ENCODE measurements around the gene MRPL10.

The MRPL10 gene

DNA sequence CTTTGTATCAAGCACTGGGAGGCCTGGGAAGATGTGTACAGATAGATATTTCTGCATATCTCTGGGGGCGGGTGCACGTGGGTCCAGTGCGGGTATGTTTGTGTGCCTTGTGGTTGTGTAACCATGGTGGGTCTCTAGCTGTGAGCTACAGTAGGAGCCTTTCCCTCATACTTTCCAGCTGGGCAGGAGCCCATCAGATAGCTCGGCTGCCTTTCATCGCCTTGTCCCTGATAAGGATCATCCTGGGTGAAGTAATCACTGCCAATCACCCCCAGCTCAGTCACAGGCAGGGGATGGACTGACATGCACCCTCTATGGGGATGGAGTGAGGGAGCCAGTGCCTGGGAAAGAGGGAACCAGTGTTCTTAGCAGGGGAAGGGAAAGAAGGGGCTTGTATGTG lies 12.9 kb upstream of the MRPL10 start:
- Histone ChIP-seq H3K9ac (ENCODE audit: low read depth, low read length) (no peak overlapping the region), H3K4me3 (ENCODE audit: low read length) (no peak overlapping the region), H3K9me3 (ENCODE audit: insufficient read depth, low read depth, low read length) (no peaks in the 10 kb centered on the region), H3K4me1 (ENCODE audit: insufficient read depth, low read length) (peaks cover 6% of the 10 kb centered on the region; the same call in 1 of the 2 replicates), H3K27me3 (ENCODE audit: insufficient read depth, low read length) (peaks cover 55% of the 10 kb centered on the region), H3K36me3 (ENCODE audit: insufficient read depth, low read depth, low read length) (no peaks in the 10 kb centered on the region), H3K27ac (ENCODE audit: low read length) (no peak overlapping the region)

- H3K9ac ChIP-seq (ENCODE audit: low read depth, low read length), result no peak overlapping the region
- no peaks in the 10 kb centered on the region for H3K9me3 ChIP-seq (ENCODE audit: insufficient read depth, low read depth, low read length)
- H3K27ac ChIP-seq (ENCODE audit: low read length), result no peak overlapping the region
- peaks cover 6% of the 10 kb centered on the region; the same call in 1 of the 2 replicates for H3K4me1 ChIP-seq (ENCODE audit: insufficient read depth, low read length)
- peaks cover 46% of the 10 kb centered on the region for H3K27me3 ChIP-seq (ENCODE audit: insufficient read depth, low read length)
- no peaks in the 10 kb centered on the region for H3K36me3 ChIP-seq (ENCODE audit: insufficient read depth, low read depth, low read length)
- H3K4me3 ChIP-seq (ENCODE audit: low read length), result no peak overlapping the region
These were observed 12.0 kb upstream of the MRPL10 start for GRCh38 chr17:47843391-47843730.

GRCh38 chr17:47841488-47842291 lies 10.3 kb upstream of the MRPL10 start:
- Histone ChIP-seq H3K36me3 (ENCODE audit: insufficient read depth, low read depth, low read length) (no peaks in the 10 kb centered on the region), H3K4me1 (ENCODE audit: insufficient read depth, low read length) (peaks cover 6% of the 10 kb centered on the region; the same call in 1 of the 2 replicates), H3K9ac (ENCODE audit: low read depth, low read length) (no peak overlapping the region), H3K27me3 (ENCODE audit: insufficient read depth, low read length) (peaks cover 30% of the 10 kb centered on the region), H3K27ac (ENCODE audit: low read length) (no peak overlapping the region), H3K4me3 (ENCODE audit: low read length) (no peak overlapping the region; the same call in 1 of the 2 replicates), H3K9me3 (ENCODE audit: insufficient read depth, low read depth, low read length) (no peaks in the 10 kb centered on the region)

DNA sequence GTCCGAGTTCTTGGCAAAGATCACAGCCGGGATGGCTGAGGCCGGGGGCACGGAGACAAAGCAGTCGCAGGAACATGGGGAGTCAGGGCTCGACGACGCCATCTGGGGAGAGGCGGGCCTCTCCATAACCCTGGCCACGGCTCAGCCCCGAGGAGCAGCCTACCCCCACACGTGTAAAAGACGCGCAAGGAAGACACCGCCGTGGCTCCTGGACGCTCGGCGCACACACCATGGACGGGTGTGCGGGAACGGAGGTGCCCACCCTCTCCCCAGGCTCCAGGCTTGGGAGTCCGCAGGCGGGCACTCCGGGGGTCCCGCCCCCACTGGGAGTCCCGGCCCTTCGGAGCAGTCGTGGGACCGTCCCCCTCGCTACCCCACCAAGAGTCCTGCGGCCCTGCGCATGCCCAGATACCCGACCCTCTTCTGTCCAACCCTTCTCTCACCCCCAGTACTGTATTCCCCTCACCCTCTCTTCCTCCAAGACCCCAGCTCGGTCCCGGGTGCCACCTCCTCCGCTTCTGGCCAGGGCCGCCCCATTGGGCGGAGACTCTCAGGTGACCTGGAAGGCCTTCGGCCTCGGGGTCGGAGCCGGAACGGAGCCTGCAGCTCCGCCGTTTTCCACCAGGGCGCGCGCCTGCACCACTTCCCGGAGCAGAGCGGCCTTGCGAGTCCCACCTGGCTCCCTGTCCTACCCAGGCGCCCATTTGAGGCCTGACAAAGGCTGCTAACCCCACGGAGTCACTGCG lies 9.6 kb upstream of the MRPL10 start, which contains the start of gene SCRN2:
Gene SCRN2, minus strand, starts transcription at position 532 of the 746 bp plus-strand sequence. Its CDS starts 430 bp downstream, at position 102.
- Histone ChIP-seq H3K4me3 (ENCODE audit: low read length) (peak within 1 kb of the TSS; percentile 79), H3K36me3 (ENCODE audit: insufficient read depth, low read depth, low read length) (peaks cover 4% of the 10 kb centered on the region), H3K27me3 (ENCODE audit: insufficient read depth, low read length) (peaks cover 22% of the 10 kb centered on the region), H3K9ac (ENCODE audit: low read depth, low read length) (peak within 1 kb of the TSS; percentile 84; the same call in 1 of the 2 replicates), H3K9me3 (ENCODE audit: insufficient read depth, low read depth, low read length) (no peaks in the 10 kb centered on the region), H3K27ac (ENCODE audit: low read length) (no peak within 1 kb of the TSS), H3K4me1 (ENCODE audit: insufficient read depth, low read length) (peaks cover 6% of the 10 kb centered on the region; the same call in 1 of the 2 replicates)

DNA sequence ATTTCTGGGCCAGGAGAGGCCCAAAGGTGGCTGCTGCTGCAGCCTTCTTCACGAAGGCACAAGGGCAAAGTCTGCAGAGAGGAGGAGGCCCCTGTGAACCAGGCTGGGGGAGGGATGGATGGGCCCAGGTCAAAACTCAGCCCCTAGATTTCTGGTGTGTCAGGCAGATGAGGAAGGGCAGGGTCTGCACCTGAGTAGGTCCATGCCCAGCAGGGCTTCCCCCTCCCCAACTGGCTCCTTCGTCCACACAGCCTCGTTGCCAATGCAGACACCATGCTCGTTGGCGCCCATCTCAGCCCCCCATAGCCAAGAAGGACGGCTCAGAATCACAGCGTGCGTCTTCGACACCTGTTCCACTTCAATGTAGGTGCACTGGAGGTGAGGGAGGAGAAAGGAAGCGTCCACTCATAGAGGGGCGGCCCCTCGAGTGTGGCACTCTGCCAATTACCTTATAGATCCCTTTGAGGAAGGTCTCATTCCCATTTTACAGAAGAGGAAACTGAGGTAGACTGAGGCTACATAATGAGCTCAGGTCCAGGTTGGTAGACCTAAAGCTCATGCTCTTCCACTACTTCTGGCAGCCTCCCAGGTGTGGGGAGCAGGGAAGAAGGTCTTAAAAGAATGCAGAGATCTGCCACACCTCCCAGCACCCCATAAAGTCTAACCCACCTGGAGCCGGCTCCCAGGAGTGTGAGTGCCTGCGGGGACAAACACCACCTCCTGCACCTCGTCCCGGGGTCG lies 8.8 kb upstream of the MRPL10 start:
- peaks cover 6% of the 10 kb centered on the region; the same call in 1 of the 2 replicates for H3K4me1 ChIP-seq (ENCODE audit: insufficient read depth, low read length)
- H3K9ac ChIP-seq (ENCODE audit: low read depth, low read length), result peak overlapping the region; percentile 84; the same call in 1 of the 2 replicates
- peaks cover 15% of the 10 kb centered on the region for H3K27me3 ChIP-seq (ENCODE audit: insufficient read depth, low read length)
- peak overlapping the region; percentile 79 for H3K4me3 ChIP-seq (ENCODE audit: low read length)
- H3K27ac ChIP-seq (ENCODE audit: low read length), result no peak overlapping the region
- H3K9me3 ChIP-seq (ENCODE audit: insufficient read depth, low read depth, low read length), result no peaks in the 10 kb centered on the region
- H3K36me3 ChIP-seq (ENCODE audit: insufficient read depth, low read depth, low read length), result peaks cover 8% of the 10 kb centered on the region

- Histone ChIP-seq H3K4me3 (ENCODE audit: low read length) (no peak overlapping the region), H3K9me3 (ENCODE audit: insufficient read depth, low read depth, low read length) (no peaks in the 10 kb centered on the region), H3K27ac (ENCODE audit: low read length) (no peak overlapping the region), H3K36me3 (ENCODE audit: insufficient read depth, low read depth, low read length) (peaks cover 8% of the 10 kb centered on the region), H3K9ac (ENCODE audit: low read depth, low read length) (no peak overlapping the region), H3K4me1 (ENCODE audit: insufficient read depth, low read length) (peaks cover 6% of the 10 kb centered on the region; the same call in 1 of the 2 replicates), H3K27me3 (ENCODE audit: insufficient read depth, low read length) (0 out of 2 replicates have a peak, but pooled peaks cover 5% of the 10 kb centered on the region)
These were observed 7.7 kb upstream of the MRPL10 start for GRCh38 chr17:47839071-47839470.

DNA sequence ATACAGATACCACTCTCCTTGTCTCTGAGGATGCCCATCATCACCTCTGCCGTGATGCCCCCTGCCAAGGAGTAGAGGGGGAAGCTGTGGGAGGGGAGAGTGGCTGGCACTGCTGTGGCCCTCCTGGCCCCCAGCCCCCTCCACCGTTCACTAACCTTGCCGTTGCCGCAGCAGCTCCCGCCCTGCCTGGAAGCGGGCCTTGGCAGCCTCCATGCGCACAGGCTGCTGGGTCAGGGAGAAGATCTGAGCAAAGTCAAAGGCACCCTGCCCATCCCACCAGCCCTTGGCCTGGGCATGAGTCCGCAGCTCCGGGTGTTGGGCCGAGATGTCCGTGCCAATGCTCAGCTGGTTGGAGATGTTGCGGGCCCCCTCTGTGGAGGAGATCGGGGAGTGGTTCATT lies 7.3 kb upstream of the MRPL10 start:
- peaks cover 4% of the 10 kb centered on the region; the same call in 1 of the 2 replicates for H3K4me1 ChIP-seq (ENCODE audit: insufficient read depth, low read length)
- no peaks in the 10 kb centered on the region for H3K9me3 ChIP-seq (ENCODE audit: insufficient read depth, low read depth, low read length)
- H3K27me3 ChIP-seq (ENCODE audit: insufficient read depth, low read length), result 0 out of 2 replicates have a peak, but pooled peaks cover 5% of the 10 kb centered on the region
- no peak overlapping the region for H3K27ac ChIP-seq (ENCODE audit: low read length)
- no peak overlapping the region for H3K4me3 ChIP-seq (ENCODE audit: low read length)
- H3K9ac ChIP-seq (ENCODE audit: low read depth, low read length), result no peak overlapping the region
- peaks cover 8% of the 10 kb centered on the region for H3K36me3 ChIP-seq (ENCODE audit: insufficient read depth, low read depth, low read length)

DNA sequence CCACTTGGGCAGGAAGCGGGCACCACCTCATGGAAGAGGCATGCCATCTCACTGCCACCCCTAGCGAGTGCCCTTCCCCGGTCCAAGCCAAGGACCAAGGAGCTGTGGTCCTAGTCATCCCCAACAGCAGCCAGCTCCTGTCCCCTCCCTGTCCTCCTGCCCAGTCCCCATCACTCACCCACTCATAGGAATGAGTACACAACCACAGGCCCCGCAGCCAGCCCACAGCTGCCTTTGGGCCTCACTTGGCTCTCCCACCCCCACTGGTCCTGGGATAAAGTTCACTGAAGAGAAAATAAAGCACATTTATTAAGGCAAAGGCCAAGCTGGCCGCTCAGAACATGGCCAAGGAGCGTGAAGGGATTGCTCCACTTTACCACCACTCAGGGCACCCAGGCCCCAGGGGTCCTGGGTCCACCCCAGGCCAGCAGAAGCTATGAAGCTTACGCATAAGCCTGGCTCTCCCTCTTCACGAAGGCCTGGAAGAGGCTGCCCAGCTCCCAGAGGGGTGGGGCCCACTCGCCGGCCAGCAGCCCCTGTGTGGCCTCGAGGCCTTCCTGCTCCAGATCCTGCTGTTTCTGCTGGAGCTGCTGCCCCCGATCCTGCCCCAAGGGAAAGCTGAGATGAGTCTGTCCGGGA lies 6.2 kb upstream of the MRPL10 start:
- no peak overlapping the region for H3K9ac ChIP-seq (ENCODE audit: low read depth, low read length)
- no peak overlapping the region for H3K27ac ChIP-seq (ENCODE audit: low read length)
- H3K4me1 ChIP-seq (ENCODE audit: insufficient read depth, low read length), result no peaks in the 10 kb centered on the region; the same call in 1 of the 2 replicates

GRCh38 chr17:47836601-47837000 lies 5.3 kb upstream of the MRPL10 start:
- H3K9ac ChIP-seq (ENCODE audit: low read depth, low read length), result no peak overlapping the region

More for the DNA sequence above, 6.2 kb upstream of the MRPL10 start:
- Histone ChIP-seq H3K4me3 (ENCODE audit: low read length) (no peak overlapping the region), H3K9me3 (ENCODE audit: insufficient read depth, low read depth, low read length) (no peaks in the 10 kb centered on the region), H3K36me3 (ENCODE audit: insufficient read depth, low read depth, low read length) (peaks cover 8% of the 10 kb centered on the region), H3K27me3 (ENCODE audit: insufficient read depth, low read length) (0 out of 2 replicates have a peak, but pooled peaks cover 5% of the 10 kb centered on the region)

DNA sequence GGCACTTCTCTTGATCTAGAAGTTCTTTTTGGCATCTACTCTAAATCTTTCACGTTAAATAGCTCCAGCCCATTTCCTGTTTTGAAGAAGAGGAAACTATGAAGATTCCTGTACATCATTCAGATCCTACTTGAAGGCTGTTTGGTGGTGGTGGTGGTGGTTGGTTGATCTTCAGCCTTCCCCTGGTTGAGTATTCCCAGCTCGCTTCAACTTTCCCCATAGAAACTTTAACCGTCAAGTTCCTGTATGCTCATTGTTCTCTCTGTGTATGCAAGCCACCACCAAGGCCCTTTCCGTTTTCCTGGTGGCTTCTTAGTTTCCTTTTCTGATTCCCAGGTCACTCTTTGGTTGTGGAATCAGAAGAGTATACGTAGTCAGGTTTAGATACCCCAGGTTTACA lies 3.4 kb upstream of the MRPL10 start:
- Histone ChIP-seq H3K27ac (ENCODE audit: low read length) (no peak overlapping the region), H3K36me3 (ENCODE audit: insufficient read depth, low read depth, low read length) (peaks cover 8% of the 10 kb centered on the region), H3K4me3 (ENCODE audit: low read length) (no peak overlapping the region)

More at GRCh38 chr17:47836601-47837000, 5.3 kb upstream of the MRPL10 start:
- Histone ChIP-seq H3K4me3 (ENCODE audit: low read length) (no peak overlapping the region), H3K9me3 (ENCODE audit: insufficient read depth, low read depth, low read length) (no peaks in the 10 kb centered on the region), H3K27me3 (ENCODE audit: insufficient read depth, low read length) (no peaks in the 10 kb centered on the region), H3K36me3 (ENCODE audit: insufficient read depth, low read depth, low read length) (peaks cover 8% of the 10 kb centered on the region), H3K4me1 (ENCODE audit: insufficient read depth, low read length) (no peaks in the 10 kb centered on the region; the same call in 1 of the 2 replicates), H3K27ac (ENCODE audit: low read length) (no peak overlapping the region)

DNA sequence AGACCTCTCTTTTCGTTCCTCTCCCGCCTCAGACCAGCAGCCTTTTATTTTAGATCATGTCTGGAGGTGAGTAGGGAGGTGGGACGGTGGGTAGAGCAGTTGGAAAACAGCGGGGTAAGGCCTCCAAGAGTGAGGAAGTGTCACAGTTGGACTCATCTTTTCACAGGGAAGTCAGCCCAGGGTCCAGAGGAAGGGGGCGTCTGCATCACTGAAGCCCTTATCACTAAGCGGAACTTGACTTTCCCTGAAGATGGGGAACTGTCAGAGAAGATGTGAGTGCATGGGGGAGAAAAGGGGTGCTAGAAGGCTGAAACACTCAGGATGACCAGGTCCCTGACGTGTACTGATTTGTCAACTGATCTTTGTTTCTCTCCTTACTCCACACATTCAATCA lies 590 bp upstream of the MRPL10 start:
- no peaks in the 10 kb centered on the region for H3K9me3 ChIP-seq (ENCODE audit: insufficient read depth, low read depth, low read length)
- peaks cover 25% of the 10 kb centered on the region for H3K36me3 ChIP-seq (ENCODE audit: insufficient read depth, low read depth, low read length)
- H3K27me3 ChIP-seq (ENCODE audit: insufficient read depth, low read length), result no peaks in the 10 kb centered on the region
- no peak overlapping the region for H3K27ac ChIP-seq (ENCODE audit: low read length)
- no peaks in the 10 kb centered on the region for H3K4me1 ChIP-seq (ENCODE audit: insufficient read depth, low read length)
- peak overlapping the region; percentile 47; the same call in 1 of the 2 replicates for H3K9ac ChIP-seq (ENCODE audit: low read depth, low read length)
- peak overlapping the region; percentile 100; the same call in 1 of the 2 replicates for H3K4me3 ChIP-seq (ENCODE audit: low read length)

More for the DNA sequence above, 3.4 kb upstream of the MRPL10 start:
- Histone ChIP-seq H3K9me3 (ENCODE audit: insufficient read depth, low read depth, low read length) (no peaks in the 10 kb centered on the region), H3K27me3 (ENCODE audit: insufficient read depth, low read length) (no peaks in the 10 kb centered on the region), H3K4me1 (ENCODE audit: insufficient read depth, low read length) (no peaks in the 10 kb centered on the region), H3K9ac (ENCODE audit: low read depth, low read length) (no peak overlapping the region)
